GM18502 (cell line): Measurements from ENCODE around the gene DTX3L.
"Not testable (repeated sequence)": the region's sequence is repeated elsewhere in the genome, so short reads cannot be mapped to it uniquely, and the experiment has no call there.

Experiments used
- ATAC-seq: cut with Tn5 transposase; IDR thresholded peaks from one replicate; pipeline ENCODE4 v1.9.1; 2021; ENCODE audit warnings: mild to moderate bottlenecking; ENCODE audit not compliant: unreplicated experiment, poor library complexity

The DTX3L gene

DNA sequence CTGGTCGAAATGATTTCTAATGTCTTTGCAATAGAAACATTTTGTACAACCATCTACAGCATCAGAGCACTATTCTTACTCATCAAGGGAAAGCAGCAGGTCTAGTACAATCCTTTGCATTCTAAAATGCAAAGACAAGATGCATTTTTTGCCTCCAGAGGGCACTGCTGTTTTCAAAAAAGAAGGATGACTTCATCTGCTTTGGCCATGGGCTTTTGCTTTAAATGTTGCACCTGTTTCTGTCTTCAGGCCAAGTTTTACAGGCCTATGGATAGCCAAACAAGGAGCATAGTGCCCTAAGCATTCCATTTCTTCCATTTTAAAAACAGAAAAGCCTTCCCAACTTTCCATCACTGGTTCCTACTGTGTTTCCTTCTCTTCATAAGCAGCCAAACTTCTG, 3.5 kb upstream of the DTX3L start:
- ATAC-seq = peak; percentile 33

DNA sequence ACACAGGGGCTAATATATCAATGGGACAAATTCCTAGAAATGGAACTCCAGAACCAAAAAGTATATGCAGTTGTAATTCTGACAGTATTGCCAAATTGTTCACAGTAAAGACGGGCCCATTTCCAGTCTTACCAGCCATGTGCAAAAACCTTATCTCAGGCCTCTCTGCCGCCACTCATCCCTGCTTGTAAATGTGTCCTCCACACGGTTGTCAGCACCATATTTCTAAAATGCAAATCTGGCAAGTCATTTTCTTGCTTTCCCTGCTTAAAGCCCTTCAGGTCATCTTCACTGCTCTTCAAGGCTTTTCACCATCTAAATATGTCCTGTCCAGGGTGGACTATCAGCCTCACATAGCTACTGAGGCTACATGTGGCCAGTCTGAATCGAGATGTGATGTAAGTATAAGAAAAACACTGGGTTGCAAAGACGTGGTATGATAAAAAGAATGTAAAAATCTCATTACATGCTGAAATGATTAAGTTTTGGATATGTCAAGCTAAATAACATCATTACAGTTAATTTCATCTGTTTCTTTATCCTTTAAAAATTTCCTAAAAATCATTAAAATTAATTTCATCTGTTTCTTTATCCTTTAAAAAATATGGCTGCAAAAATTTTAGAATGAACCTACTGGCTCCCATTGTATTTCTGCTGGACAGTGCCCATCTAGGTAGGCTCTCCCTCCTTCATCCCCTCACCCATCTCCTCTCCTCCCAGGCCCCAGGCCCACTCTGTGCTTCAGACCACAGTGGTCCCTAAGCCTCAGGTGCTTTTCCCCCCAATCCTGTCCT, 1.0 kb upstream of the DTX3L start:
- no peak for ATAC-seq

DNA sequence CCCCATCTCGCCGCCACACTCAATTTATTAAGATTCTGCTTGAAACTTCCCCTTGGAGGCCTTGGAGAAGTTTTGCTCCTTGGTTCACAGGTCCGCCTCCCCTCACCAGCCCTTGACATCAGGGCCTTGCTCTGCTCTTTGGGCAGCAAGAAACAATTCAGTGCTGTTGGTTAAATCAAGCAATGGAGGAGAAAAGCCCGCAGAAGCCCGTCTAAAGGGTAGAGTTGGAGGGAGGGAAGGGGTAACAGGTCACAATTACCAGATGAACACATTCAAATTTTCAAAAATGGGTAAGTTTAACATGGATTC, 467 bp upstream of the DTX3L start:
- ATAC-seq = peak; percentile 12

DNA sequence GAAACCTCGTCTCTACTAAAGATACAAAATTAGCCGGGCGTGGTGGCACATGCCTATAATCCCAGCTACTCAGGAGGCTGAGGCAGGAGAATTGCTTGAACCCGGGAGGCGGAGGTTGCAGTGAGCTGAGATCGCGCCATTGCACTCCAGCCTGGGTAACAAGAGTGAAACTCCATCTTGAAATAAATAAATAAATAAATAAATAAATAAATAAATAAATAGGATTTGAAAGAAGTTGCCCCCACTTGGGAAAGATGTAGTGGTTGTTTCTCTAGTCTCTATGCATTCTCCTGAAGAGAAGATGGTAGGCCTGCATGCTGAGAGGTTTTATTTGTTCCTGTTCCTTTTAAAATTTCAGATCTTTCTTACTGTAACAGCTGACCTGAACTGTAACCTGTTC, 4.0 kb downstream of the DTX3L start:
- ATAC-seq = not testable (repeated sequence)

DNA sequence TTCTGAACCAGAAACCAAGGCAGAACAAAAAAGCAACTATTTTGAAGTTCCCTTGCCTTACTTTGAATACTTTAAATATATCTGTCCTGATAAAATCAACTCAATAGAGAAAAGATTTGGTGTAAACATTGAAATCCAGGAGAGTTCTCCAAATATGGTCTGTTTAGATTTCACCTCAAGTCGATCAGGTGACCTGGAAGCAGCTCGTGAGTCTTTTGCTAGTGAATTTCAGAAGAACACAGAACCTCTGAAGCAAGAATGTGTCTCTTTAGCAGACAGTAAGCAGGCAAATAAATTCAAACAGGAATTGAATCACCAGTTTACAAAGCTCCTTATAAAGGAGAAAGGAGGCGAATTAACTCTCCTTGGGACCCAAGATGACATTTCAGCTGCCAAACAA, 4.6 kb downstream of the DTX3L start:
- no peak for ATAC-seq

DNA sequence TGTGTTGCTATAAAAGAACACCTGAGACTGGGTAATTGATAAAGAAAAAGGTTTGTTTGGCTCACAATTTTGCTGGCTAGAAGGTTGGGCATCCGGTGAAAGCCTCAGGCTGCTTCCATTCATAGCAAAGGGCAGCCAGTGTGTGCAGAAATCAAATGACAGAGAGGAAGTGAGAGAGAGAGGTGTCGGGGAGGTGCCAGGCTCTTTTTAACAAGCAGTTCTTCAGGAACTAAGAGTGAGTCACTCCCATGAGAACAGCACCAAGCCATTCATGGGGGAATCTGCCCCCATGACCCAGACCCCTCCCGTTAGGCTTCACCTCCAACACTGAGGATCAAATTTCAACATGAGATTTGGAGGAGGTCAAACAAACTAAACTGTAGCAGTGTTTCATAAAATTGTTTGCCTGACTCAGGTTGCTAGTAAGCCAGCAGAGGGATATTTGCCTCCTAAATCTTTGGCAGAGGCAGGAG, 8.8 kb downstream of the DTX3L start:
- ATAC-seq = peak; percentile 25

DNA sequence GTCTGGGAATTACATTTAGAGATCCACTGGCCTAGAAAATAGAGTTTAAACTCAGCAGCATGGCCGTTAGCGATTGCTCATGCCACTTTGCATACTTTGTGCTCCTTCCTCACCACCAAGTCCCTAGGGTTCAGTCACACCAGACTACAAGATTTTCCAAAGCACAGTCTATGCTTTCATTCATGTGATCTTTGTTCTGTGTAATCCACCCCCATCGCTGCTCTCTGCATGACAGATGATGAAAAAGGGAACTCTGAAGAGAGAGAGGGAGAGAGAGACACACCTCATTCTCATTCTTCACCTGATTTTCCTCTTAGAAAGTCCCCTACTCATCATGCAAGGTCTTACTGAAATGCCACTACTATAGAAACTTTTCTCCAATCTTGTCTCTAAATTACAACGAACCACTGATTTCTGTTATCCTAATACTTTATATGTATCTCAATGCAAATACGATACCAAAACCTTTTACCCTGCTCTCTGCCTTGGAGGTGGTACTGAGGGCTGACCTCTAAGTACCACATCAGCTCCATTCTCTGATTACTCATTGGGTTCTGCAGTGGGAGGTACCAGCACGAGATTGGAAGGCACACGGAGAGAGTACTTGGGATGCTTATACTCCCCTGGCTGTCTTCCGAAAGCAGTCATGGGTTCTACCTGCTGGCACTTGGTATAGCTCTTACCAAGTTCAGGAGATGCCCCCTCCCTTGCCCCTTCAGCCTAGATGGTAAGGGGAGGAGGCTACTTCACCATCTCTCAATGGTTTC, 12.2 kb downstream of the DTX3L start:
- peak; percentile 84 for ATAC-seq

DNA sequence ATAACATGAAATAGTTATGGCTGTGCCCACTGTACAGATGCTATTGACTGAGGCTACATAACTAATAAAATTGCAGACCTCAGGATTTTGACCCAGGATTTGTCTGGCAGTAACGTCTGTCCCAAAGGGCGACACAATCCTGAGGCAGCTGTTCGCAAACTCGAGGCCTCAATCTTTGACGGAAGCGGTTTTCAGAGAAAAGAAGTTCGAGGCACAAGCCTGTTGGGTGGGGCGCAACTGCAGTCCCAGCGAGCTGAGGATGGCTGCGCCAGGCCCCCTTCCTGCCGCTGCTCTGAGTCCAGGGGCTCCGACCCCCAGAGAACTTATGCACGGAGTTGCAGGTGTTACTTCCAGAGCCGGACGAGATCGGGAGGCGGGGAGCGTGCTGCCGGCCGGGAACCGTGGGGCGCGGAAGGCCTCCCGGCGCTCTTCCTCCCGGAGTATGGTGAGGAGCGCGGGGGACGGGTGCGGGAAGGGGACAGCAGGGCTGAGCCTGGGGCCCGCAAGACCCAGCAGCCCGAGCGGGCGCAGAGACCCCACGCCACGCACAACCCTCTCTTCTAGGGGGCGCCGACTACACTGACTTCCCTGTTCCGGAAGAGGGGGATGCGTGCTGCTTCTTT, 13.4 kb downstream of the DTX3L start, which contains the start of gene PARP15:
TSS of gene PARP15 (plus strand) at position 242 of the 623 bp plus-strand sequence. CDS start at position 260, 18 bp downstream.
- ATAC-seq = no peak

DNA sequence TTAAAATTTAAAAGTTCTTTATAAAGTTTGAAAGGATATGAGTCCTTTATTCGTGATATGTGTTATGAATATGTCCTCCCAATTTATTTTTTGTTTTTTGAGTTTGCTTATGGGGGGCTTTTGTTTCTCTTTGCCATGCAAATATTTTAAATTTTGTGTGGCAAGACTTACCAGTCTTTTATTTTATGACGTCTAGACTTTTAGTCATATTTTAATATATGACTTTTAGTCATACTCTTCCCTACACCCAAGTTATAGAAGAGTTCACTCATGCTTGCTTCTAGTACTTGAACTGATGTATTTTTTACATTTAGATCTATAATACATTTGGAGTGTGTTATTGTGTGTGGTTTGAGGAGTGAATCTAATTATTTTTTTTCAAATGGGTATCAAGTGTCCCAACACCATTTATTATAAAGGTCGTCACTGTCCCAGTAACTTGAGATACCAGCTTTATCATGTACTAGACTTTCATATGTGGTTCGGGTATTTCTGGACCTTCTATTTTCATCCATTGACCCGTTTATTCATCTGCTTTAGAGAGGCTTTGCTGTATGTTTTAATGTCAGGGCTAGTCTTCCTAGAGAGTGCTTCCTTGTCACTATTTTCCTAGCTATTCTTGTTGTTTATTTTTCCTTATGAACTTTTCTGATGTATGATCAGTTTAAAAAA, 14.1 kb downstream of the DTX3L start:
- ATAC-seq = no peak

DNA sequence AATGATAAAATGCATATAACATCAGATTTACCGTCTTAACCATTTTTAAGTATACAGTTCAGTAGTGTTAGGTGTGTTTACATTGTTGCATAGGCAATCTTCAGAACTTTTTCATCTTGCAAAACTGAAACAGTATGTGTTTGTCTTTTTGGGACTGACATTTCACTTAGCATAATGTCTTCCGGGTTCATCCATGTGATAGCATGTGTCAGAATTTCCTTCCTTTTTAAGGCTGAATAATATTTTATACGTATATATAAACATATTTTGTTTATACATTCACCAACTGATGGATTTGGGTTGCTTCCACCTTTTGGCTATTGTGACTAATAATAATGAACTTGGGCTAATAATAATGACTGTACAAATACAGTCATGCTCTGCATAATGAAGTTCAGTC, 16.3 kb downstream of the DTX3L start:
- no peak for ATAC-seq

DNA sequence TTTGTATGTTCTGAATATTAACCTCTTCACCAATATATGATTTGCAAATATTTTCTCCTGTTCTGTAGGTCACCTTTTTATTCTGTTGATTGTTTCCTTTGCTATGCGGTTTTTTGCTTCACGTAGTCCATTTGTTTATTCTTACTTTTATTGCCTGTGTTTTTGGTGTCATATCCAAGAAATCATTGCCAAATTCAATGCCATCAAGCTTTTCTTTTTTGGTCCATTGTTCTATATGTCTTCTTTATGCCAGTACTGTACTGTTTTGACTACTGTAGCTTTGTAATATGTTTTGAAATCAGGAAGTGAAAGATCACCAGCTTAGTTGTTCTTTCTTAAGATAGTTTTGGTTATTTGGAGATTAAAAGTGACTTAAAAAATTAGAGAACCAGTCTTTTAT, 17.5 kb downstream of the DTX3L start:
- no peak for ATAC-seq

DNA sequence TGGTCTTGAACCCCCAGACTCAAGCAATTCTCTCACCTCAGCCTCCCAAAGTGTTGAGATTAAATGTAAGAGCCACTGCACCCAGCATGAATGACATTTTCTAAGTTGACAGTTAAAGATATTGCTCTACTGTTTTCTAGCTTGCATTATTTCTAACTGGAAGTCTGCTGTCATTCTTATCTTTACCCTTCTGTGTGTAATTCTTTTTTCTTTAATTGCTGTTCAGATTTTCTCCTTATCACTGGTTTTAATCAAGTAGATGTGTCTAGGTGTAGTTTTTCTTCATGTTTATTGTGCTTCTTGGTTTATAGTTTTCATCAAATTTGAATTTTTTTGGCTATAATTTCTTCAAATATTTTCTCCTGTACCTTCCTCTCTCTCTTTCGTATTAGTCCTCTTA, 18.3 kb downstream of the DTX3L start:
- no peak for ATAC-seq

DNA sequence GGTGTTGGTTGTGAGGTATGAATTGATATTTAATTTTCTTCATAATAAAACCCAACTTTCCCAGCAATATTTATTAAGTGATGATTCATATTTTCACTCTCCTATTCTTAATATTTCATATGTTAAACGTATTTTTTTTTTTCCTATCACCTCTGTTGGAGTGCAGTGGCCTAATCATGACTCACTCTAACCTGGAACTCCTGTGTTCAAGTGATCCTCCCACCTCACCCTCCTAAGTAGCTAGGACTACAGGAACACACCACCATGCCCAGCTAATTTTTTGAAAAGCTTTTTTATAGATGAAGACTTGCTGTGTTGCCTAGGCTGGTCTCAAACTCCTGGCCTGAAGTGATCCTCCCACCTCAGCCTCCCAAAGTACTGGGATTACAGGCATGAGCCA, 22.0 kb downstream of the DTX3L start:
- no peak for ATAC-seq

DNA sequence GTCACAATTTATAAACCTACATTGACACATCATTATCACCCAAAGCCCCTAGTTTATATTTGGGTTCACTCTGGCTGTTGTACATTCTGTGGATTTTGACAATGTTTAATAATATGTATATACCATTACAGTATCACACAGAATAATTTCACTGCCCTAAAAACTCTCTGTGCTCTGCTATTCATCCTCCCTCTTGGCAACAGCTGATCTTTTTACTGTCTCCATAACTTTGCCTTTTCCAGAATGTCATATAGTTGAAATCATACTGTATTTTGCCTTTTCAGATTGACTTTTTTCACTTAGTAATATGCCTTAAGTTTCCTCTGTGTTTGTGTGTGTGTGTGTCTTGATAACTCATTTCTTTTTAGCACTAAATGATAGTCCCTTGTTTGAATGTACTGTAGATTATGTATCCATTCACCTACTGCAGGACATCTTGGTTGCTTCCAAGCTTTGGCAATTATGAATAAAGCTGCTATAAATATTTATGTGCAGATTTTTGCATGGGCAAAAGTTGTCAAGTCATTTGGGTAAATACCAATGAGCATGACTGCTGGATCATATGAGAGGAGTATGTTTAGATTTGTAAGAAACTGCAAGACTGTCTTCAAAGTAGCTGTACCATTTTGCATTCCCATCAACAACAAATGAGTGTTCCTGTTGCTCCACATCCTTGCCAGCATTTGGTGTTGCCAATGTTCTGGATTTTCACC, 22.8 kb downstream of the DTX3L start:
- ATAC-seq = no peak

DNA sequence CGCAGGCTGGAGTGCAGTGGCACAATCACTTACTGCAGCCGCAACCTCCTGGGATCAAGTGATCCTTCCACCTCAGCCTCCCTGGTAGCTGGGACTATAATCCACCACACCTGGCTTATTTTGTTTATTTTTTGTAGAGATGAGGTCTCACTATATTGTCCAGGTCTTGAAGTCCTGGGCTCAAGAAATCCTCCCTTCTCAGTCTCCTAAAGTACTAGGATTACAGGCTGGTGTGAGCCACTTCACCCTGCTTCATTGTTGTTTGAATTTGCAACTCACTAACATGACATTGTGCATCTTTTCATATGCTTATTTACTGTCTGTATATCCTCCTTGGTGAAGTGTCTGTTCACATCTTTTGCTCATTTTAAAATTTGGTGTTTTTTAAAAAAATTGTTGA, 23.4 kb downstream of the DTX3L start:
- no peak for ATAC-seq

DNA sequence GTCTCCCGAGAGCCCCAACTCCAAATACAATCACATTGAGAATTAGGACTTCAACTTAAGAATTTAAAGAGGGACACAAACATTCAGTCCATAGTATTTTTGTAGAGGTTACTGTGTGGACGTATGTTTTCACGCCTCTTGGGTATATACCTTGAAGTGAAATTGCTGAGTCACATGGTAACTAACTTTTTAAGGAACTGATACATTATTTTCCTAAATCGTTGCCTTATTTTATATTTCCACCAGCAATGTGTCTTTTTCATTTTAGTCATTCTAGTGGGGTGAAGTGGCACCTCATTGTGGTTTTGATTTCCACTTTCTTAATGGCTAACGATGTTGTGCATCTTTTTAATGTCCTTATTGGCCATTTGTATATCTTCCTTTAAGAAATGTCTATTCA, 25.2 kb downstream of the DTX3L start:
- peak; percentile 72 for ATAC-seq

DNA sequence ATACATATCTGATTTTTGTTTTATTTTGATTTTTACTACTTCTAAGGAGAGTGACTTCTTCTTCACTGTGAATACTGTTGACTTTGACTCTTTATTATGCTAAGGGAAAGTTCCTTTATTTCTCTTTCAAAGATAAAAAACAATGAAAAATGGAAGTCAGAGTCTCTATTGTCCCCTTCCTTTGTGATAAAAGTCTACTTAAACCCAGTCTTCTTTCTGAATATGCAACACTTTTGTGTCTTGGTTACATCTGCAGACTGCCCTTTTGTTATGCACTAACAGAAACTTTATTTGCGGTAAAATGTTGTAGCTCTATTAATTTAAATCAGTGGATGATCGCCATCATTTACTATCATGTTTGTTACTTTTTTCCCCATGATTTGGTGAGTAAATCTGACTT, 26.5 kb downstream of the DTX3L start:
- no peak for ATAC-seq

DNA sequence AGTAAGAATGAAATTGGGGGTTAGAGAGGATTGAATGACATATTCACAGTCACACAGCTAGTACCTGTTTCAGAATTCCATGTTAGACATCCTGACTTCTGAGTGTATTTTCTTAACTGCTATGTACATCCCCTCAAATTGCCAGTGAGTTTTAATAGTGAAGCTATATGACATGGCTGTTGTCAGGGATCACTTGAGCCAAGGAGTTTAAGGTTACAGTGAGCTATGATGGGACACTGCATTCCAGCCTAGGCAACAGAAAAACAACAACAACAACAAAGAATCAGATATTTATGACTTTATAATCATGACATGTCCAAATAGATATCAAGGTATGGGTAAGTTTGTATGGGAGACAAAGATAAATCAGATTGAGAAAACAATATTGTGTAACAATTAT, 29.9 kb downstream of the DTX3L start:
- no peak for ATAC-seq

DNA sequence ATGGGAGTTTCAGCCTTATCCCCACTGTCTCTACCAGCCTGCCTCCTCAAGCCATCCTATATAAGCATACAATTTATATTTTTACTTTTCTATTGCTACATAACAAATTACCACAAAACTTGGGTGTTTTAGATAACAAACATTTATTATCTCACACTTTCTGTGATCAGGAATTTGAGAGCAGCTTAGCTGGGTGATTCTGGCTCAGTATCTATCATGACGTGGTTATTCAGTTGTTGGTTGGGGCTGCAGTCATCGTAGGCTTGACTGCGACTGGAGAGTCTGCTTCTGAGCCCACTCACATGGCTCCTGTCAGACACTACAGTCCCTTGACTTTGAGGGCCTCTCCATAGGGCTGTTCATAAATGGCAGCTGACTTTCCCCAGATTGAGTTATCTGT, 34.0 kb downstream of the DTX3L start:
- ATAC-seq = no peak

DNA sequence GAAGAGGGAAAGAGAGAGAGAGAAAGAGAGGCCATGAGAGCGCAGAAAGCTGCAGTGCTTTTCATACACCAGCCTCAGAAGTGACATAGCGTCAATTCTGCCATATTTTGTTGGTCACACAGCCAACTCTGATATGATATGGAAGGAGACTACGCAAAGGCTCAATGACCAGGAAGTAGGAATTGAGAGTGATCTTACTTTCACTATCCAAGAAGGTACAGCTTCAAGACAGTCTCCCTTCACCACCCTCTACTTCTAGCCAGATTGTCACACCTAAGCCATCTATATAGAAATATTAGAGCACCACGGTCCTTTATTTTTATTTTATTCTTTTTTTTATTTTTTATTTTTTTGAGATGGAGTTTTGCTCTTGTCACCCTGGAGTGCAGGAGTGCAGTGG, 34.4 kb downstream of the DTX3L start:
- ATAC-seq = no peak
